Measurements from ENCODE around the gene DEPDC1. TPM values are rescaled to one million over a fixed set of nuclear protein-coding genes. Genes with fewer than 3 reads are reported as not detected.

Gene DEPDC1
- total RNA-seq, 1 experiment from 2014 or later: 26.1 TPM

GRCh38 chr1:68445709-68446108 is 51.2 kb downstream of the DEPDC1 start:
- Histone ChIP-seq H3K27me3 (ENCODE audit: insufficient read depth, low read length) (no peaks in the 10 kb centered on the region), H2BK20ac (ENCODE audit: low read depth, low read length, poor library complexity, severe bottlenecking) (no peak overlapping the region), H2BK120ac (ENCODE audit: low read depth, low read length, poor library complexity, severe bottlenecking) (no peak overlapping the region), H3K79me2 (ENCODE audit: insufficient read depth, low read length) (no peaks in the 10 kb centered on the region), H3K9ac (ENCODE audit: extremely low read depth, insufficient read length, low read length) (no peak overlapping the region), H3K18ac (ENCODE audit: insufficient read length, low read depth, low read length) (no peak overlapping the region), H3K9me3 (ENCODE audit: control insufficient read depth, low read depth, low read length) (no peaks in the 10 kb centered on the region), H2BK12ac (ENCODE audit: insufficient read length, low read depth, low read length) (no peak overlapping the region), H2BK5ac (ENCODE audit: insufficient read length, low read length) (no peak overlapping the region), H3K4ac (ENCODE audit: low read depth, low read length) (no peak overlapping the region), H3T11ph (ENCODE audit: low read length) (no peak overlapping the region), H4K91ac (ENCODE audit: insufficient read length, low read depth, low read length) (no peak overlapping the region), H2AK5ac (ENCODE audit: insufficient read length, low read length) (no peak overlapping the region), H2BK15ac (ENCODE audit: low read depth, low read length) (no peak overlapping the region), H3K56ac (ENCODE audit: insufficient read length, low read depth, low read length) (no peak overlapping the region), H3K23ac (ENCODE audit: insufficient read length, low read depth, low read length) (no peak overlapping the region), H3K14ac (ENCODE audit: insufficient read depth, low read length) (no peak overlapping the region), H2AFZ (ENCODE audit: low read length) (no peak overlapping the region), H4K20me1 (ENCODE audit: control insufficient read depth, insufficient read depth, insufficient read length) (no peaks in the 10 kb centered on the region), H3K27ac (ENCODE audit: insufficient read length, low read depth, low read length) (no peak overlapping the region), H3K4me2 (ENCODE audit: insufficient read depth, insufficient read length, low read length) (no peak overlapping the region), H3K23me2 (ENCODE audit: insufficient read length, low read depth, low read length, poor library complexity, severe bottlenecking) (no peaks in the 10 kb centered on the region), H4K5ac (ENCODE audit: insufficient read length, low read depth, low read length) (no peak overlapping the region), H3K79me1 (ENCODE audit: insufficient read depth, low read depth, low read length, poor library complexity, severe bottlenecking) (no peaks in the 10 kb centered on the region), H3K4me1 (ENCODE audit: insufficient read depth, low read length) (peaks cover 2% of the 10 kb centered on the region; the same call in 1 of the 2 replicates), H4K8ac (replicated peaks; ENCODE audit: insufficient read length, low read depth, low read length) (no peak overlapping the region)
- Mint-ChIP-seq H3K9me3 (no peaks in the 10 kb centered on the region), H3K4me3 (no peak overlapping the region), H3K4me1 (peaks cover 8 to 15% of the 10 kb centered on the region in 2 experiments), H3K27ac (no peak overlapping the region), H3K27me3 (ENCODE audit: low read depth) (peaks cover 3% of the 10 kb centered on the region), H3K36me3 (ENCODE audit: insufficient read depth in 1 of 3, low read depth in 3 of 3) (no peaks in the 10 kb centered on the region)
- WGBS (ENCODE audit: extremely low coverage, insufficient read length, low lambda C conversion rate): no CpG with 5 or more reads among the region's 6 CpGs
- no peak for DNase-seq
- TF ChIP-seq CTCF (conservative IDR thresholded peaks at IDR 0.05): no peak

All from H9 (cell line).